Ovary (tissue), 10 donors: ENCODE results near the gene SKIL. TPM values are rescaled to one million over a fixed set of nuclear protein-coding genes. Genes with fewer than 3 reads are reported as not detected.
A peak's percentile ranks its signal among the peaks of the same experiment; 100 is the strongest.

Source experiments
- DNase-seq, 5 donors: peaks; one replicate each; pipeline ENCODE4 v3.0.0-alpha.2; 2019 to 2020
- H3K27ac ChIP-seq, 2 donors: fragments of 200-600 bp; one replicate each; pipeline versions ENCODE4 v1.5.1 to v1.8.0; 2019 to 2022
- H3K27me3 ChIP-seq: fragments of 200-600 bp; one replicate; pipeline ENCODE4 v1.8.0; 2022
- H3K36me3 ChIP-seq: fragments of 200-600 bp; sonication (generic); one replicate; pipeline ENCODE4 v1.5.1; 2019
- H3K4me1 ChIP-seq: one replicate; pipeline ENCODE4 v1.8.1; 2013; ENCODE audit warnings: mild to moderate bottlenecking, moderate library complexity; ENCODE audit not compliant: insufficient read depth
- H3K4me3 ChIP-seq: fragments of 200-600 bp; sonication (generic); one replicate; pipeline ENCODE4 v1.5.1; 2017
- H3K9me3 ChIP-seq, 2 donors: fragments of 200-600 bp in 1 of 2; sonication (generic) in 1 of 2; one replicate each; pipeline versions ENCODE4 v1.5.1 to v1.8.1; 2013 to 2019; ENCODE audit warnings: mild to moderate bottlenecking in 1 of 2, moderate library complexity in 1 of 2
- EP300 ChIP-seq: sonication (generic); formaldehyde crosslinking; IDR thresholded peaks from one replicate; pipeline ENCODE4 v1.6.1; 2017; ENCODE audit warnings: antibody characterized with exemption
- POLR2A ChIP-seq: fragments of 450-650 bp; IDR thresholded peaks from one replicate; pipeline ENCODE4 v1.6.1; 2017; ENCODE audit warnings: antibody characterized with exemption, mild to moderate bottlenecking, moderate library complexity
- WGBS, 3 donors: extraction: QIAGEN DNeasy Blood & Tissue Kit in 1 of 3; methylation state at CpG; one replicate each; pipeline versions ENCODE4 v1.1.5 to v1.1.7; 2013 to 2017; 5-methylcytosine and 5-hydroxymethylcytosine counted together
- intact Hi-C, 4 donors: fragments of 100-400 bp; cut with DNase I; formaldehyde crosslinking; loops; one replicate each; pipeline versions ENCODE4 v1.11.0 to v1.15.1; 2022 to 2023
- long read RNA-seq, 3 donors: library from polyadenylated mRNA in 2 of 3; unstranded in 2 of 3; transcript quantifications; one replicate each; pipeline ENCODE4 v2.0.0 and lab custom pipeline, GENCODE V29; 2021 to 2026
- polyA plus RNA-seq, 2 donors: library from polyadenylated mRNA; stranded (reverse); fragments of 200-250 nt in 1 of 2; fragments of 350-450 nt in 1 of 2; fragmentation: Illumina TruSeq in 1 of 2; extraction: RNeasy Lipid Tissue Mini Kit (QIAGEN cat#74804) in 1 of 2; gene quantifications; one replicate each; pipeline ENCODE4 v1.2.3, GENCODE V29; 2013 to 2014
- total RNA-seq, 7 donors: library from RNA; depleted of rRNA in 2 of 7; stranded (reverse); fragments of >200 nt in 2 of 7; fragmentation: NEBNext Ultra II Directional in 3 of 7; extraction: Animal tissue kit (Norgen Biotek cat#: 25700) in 3 of 7; gene quantifications; one replicate each; pipeline versions ENCODE4 v1.1.0 to v1.2.4, GENCODE V29; 2016 to 2023
- TF ChIP-seq, protein P1 (sequence below), 3 donors: fragments of 450-650 bp in 2 of 3; fragments of 200-600 bp in 1 of 3; IDR thresholded peaks; one replicate each; pipeline versions ENCODE4 v1.5.1 to v1.8.0; 2016 to 2022; ENCODE audit warnings: antibody characterized with exemption in 3 of 3, mild to moderate bottlenecking in 1 of 3
- donor health status: DM: no; HTN: no; CAD: no; lungs with moderate emphysema.
- donor health status: DM: no; HTN: no; CAD: no.
- donor health status: Bipolar disorder and iron deficiency.
- donor health status: DM: yes; HTN: yes; CAD: no.
- donor health status: DM: no; HTN: no; CAD: no.
- donor health status: DM: yes; HTN: yes; CAD: no.

Gene SKIL, protein sequence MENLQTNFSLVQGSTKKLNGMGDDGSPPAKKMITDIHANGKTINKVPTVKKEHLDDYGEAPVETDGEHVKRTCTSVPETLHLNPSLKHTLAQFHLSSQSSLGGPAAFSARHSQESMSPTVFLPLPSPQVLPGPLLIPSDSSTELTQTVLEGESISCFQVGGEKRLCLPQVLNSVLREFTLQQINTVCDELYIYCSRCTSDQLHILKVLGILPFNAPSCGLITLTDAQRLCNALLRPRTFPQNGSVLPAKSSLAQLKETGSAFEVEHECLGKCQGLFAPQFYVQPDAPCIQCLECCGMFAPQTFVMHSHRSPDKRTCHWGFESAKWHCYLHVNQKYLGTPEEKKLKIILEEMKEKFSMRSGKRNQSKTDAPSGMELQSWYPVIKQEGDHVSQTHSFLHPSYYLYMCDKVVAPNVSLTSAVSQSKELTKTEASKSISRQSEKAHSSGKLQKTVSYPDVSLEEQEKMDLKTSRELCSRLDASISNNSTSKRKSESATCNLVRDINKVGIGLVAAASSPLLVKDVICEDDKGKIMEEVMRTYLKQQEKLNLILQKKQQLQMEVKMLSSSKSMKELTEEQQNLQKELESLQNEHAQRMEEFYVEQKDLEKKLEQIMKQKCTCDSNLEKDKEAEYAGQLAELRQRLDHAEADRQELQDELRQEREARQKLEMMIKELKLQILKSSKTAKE
- total RNA-seq (10 to 100 TPM; 39.3 to 57.8 (median 50.3) TPM), polyA plus RNA-seq (10 to 100 TPM in 1 of 2 donors, 1 to 10 TPM in 1; 8.2 to 10.8 TPM)
- long read RNA-seq, donor 1, transcript SKIL-205 (2 exons, 594 nt), result major isoform, 9 of 31 reads
- long read RNA-seq, donor 1, partial matches to known transcripts, result 11 of 31 reads
- long read RNA-seq, donor 1, other reads (novel, unspliced or antisense), result 11 of 31 reads
- long read RNA-seq, donor 2, full-length matches to known transcripts, result 16 of 27 reads
- long read RNA-seq, donor 2, partial matches to known transcripts, result 11 of 27 reads
- long read RNA-seq, donor 2, other reads (novel, unspliced or antisense), result 0 of 27 reads
- long read RNA-seq, donor 3, full-length matches to known transcripts, result 9 of 19 reads
- long read RNA-seq, donor 3, partial matches to known transcripts, result 2 of 19 reads
- long read RNA-seq, donor 3, other reads (novel, unspliced or antisense), result 8 of 19 reads

DNA sequence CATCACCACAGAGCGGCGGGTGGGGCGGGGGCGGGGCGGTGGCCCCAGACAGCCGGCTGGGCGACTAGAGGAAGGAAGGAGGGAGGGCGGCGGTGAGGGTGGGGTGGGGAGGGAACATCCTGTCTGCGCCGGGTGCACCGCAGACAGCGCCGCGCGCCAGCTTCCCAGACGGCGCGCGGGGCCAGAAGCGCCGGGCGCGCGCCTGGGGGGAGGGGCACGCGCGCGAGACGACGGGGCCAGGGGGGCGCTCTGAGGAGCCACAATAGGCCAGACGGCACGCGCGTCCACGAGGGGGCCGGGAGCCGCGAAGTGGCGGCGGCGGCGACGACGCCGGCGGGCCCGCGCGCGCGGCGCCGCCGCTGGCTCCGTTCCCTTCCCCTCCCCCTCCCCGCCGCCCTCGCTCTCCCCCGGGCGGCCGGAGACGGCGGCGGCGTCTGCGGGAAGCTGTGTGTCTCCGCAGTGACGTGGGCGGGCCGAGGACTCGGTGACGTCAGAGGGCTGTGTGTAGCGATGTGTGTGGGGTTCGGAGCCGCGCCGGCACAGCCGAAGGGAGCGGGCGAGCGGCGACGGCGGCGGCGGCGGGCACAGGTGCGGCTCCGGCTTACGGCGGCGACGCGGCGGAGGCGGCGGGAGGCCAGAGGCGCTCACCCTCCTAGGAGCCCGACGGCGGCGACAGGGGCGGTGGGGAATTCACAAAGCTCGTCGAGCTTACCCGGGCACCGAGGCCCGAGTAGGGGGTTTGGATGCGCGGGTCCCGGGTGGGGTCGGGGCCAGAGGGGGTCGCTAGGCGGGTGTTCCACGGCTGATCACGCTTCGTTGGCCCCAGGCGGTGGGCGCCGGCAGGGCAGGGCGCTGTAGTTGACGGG is at the start of gene SKIL:
Gene SKIL, plus strand, starts transcription at position 540 of the 866 bp plus-strand sequence. CDS start 2,617 bp downstream, outside the sequence.
- WGBS, 3 donors, result 0 to 1% (median 0%) methylated on average over 57 to 121 of the region's 124 CpGs
- TF ChIP-seq EP300 (no peak), POLR2A (peak; percentile 90)
- TF ChIP-seq, protein P1, sequence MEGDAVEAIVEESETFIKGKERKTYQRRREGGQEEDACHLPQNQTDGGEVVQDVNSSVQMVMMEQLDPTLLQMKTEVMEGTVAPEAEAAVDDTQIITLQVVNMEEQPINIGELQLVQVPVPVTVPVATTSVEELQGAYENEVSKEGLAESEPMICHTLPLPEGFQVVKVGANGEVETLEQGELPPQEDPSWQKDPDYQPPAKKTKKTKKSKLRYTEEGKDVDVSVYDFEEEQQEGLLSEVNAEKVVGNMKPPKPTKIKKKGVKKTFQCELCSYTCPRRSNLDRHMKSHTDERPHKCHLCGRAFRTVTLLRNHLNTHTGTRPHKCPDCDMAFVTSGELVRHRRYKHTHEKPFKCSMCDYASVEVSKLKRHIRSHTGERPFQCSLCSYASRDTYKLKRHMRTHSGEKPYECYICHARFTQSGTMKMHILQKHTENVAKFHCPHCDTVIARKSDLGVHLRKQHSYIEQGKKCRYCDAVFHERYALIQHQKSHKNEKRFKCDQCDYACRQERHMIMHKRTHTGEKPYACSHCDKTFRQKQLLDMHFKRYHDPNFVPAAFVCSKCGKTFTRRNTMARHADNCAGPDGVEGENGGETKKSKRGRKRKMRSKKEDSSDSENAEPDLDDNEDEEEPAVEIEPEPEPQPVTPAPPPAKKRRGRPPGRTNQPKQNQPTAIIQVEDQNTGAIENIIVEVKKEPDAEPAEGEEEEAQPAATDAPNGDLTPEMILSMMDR (IDR thresholded peaks at IDR 0.05), result peak in 2 of 3 donors; percentile 27 to 37
- Histone ChIP-seq H3K4me3 (peak within 1 kb of the TSS; percentile 79), H3K36me3 (no peaks in the 10 kb centered on the region), H3K27me3 (no peaks in the 10 kb centered on the region), H3K4me1 (peaks cover 10% of the 10 kb centered on the region), H3K27ac (peak within 1 kb of the TSS; percentile 99 to 100), H3K9me3 (no peaks in the 10 kb centered on the region)
- peak; percentile 96 to 98 (median 97) for DNase-seq
- intact Hi-C loops, result loop anchor here in 3 of 4 donors (5.0 to 10.0 kb wide), 6 partner anchors 45 to 1900 kb away; partner anchors contain the start of genes PHC3 (in 2 of the 3), CLDN11 (in 1 of the 3), MYNN (in 1 of the 3) and SEC62 (in 1 of the 3)

DNA sequence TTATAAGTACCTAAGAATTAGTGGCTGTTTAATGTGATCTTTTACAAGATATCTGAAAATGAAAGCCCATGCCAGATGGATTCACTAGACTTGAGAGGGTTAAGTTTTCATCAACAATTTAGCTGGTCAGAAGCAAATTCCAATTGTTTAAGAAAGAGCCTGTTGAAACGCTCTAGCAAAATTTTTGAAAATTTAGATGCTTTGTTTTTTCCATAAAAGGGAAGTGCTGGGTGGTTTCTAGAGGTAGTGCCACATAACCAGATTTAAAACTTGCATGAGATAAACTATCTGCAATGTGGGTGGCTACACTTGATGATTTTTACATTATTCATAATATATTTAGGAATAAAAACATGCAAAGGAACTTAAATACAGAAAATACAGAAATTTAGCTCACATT is 48.5 kb upstream of the SKIL start:
- Histone ChIP-seq H3K27ac (no peak overlapping the region), H3K27me3 (no peaks in the 10 kb centered on the region), H3K4me1 (peaks cover 1% of the 10 kb centered on the region), H3K4me3 (no peak overlapping the region), H3K9me3 (no peaks in the 10 kb centered on the region), H3K36me3 (no peaks in the 10 kb centered on the region)
- no peak for DNase-seq
- intact Hi-C loops, result no loop called here
- WGBS, 3 donors, result 8 to 24% (median 10%) methylated on average over 1 of the region's 1 CpG
- TF ChIP-seq, protein P1 (IDR thresholded peaks at IDR 0.05), result no peak
- TF ChIP-seq POLR2A (no peak), EP300 (no peak)

DNA sequence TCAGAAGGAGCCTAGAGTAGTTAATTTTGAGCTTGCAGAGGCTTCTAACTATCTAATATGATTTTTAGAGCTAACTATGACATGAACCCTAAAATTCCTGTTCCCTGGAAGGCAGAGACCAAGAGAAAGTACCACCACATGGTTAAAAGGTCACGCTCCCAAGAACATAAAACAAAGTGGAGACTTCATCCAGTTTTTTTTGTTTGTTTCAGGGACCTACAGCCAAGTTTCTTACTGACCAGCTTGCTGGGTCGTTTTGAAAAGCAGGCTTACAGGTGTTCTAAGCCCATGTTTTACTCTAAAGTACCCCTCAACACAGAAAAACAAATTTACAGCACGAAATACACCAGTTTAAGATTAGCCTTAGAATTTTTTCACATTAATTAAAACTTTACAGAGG is 39.6 kb upstream of the SKIL start:
- Histone ChIP-seq H3K27ac (no peak overlapping the region), H3K27me3 (no peaks in the 10 kb centered on the region), H3K9me3 (no peaks in the 10 kb centered on the region), H3K4me3 (no peak overlapping the region), H3K36me3 (no peaks in the 10 kb centered on the region), H3K4me1 (no peaks in the 10 kb centered on the region)
- no peak for DNase-seq
- WGBS, 3 donors, result 72 to 78% (median 76%) methylated on average over 3 of the region's 3 CpGs
- TF ChIP-seq EP300, result no peak
- TF ChIP-seq, protein P1 (IDR thresholded peaks at IDR 0.05), result no peak
- no peak for TF ChIP-seq POLR2A
- intact Hi-C loops, result no loop called here
